OCI-LY1 (cell line): ENCODE measurements around the gene CCL19.

ENCODE experiments used
- H2AFZ ChIP-seq: fragments of 200-600 bp; sonication (generic), shearing (Covaris generic); 2 replicates; pipeline ENCODE4 v1.6.0; 2014; ENCODE audit warnings: antibody characterized with exemption, mild to moderate bottlenecking, low read length
- H3F3A ChIP-seq: fragments of 200-600 bp; sonication (generic), shearing (Covaris generic); 2 replicates; pipeline ENCODE4 v1.6.0; 2014; ENCODE audit warnings: mild to moderate bottlenecking, antibody characterized with exemption, low read length, moderate library complexity; ENCODE audit not compliant: insufficient read depth
- H3K27ac ChIP-seq: fragments of 200-600 bp; sonication (generic); 2 replicates; pipeline ENCODE4 v1.5.1; 2014; ENCODE audit warnings: low read length, mixed run types, mild to moderate bottlenecking, low read depth; ENCODE audit not compliant: poor library complexity, severe bottlenecking
- H3K27me3 ChIP-seq: fragments of 200-600 bp; sonication (generic); 2 replicates; pipeline ENCODE4 v1.6.0; 2014; ENCODE audit warnings: antibody characterized with exemption, mild to moderate bottlenecking, low read length, moderate library complexity; ENCODE audit not compliant: insufficient read depth
- H3K36me3 ChIP-seq: fragments of 200-600 bp; sonication (generic); 2 replicates; pipeline ENCODE4 v1.6.1; 2014; ENCODE audit warnings: mild to moderate bottlenecking, antibody characterized with exemption, low read length, moderate library complexity, mixed read lengths; ENCODE audit not compliant: insufficient read depth
- H3K4me1 ChIP-seq: fragments of 200-600 bp; sonication (generic); 2 replicates; pipeline ENCODE4 v1.5.1; 2014; ENCODE audit warnings: mild to moderate bottlenecking, low read length, moderate library complexity; ENCODE audit not compliant: insufficient read depth, severe bottlenecking
- H3K4me2 ChIP-seq: fragments of 200-600 bp; sonication (generic), shearing (Covaris generic); 2 replicates; pipeline ENCODE4 v1.6.1; 2014; ENCODE audit warnings: low read length
- H3K4me3 ChIP-seq: fragments of 200-600 bp; sonication (generic); 2 replicates; pipeline ENCODE4 v1.5.1; 2014; ENCODE audit warnings: low read length, low read depth, mild to moderate bottlenecking, mixed read lengths; ENCODE audit not compliant: poor library complexity, severe bottlenecking
- H3K79me2 ChIP-seq: fragments of 200-600 bp; shearing (Covaris generic); 2 replicates; pipeline ENCODE4 v1.6.1; 2016; ENCODE audit warnings: mixed run types, low read length, mixed read lengths; ENCODE audit not compliant: insufficient read depth
- H3K9ac ChIP-seq: fragments of 200-600 bp; sonication (generic), shearing (Covaris generic); 2 replicates; pipeline ENCODE4 v1.6.1; 2014; ENCODE audit warnings: mild to moderate bottlenecking, low read length, mixed read lengths
- H3K9me2 ChIP-seq: fragments of 200-600 bp; sonication (generic), shearing (Covaris generic); 2 replicates; pipeline ENCODE4 v1.6.1; 2014; ENCODE audit warnings: low read depth, mild to moderate bottlenecking, low read length, mixed read lengths
- H3K9me3 ChIP-seq: fragments of 200-600 bp; shearing (Covaris generic); 2 replicates; pipeline ENCODE4 v1.6.1; 2014; ENCODE audit warnings: low read length, mixed read lengths
- H4K20me1 ChIP-seq: fragments of 200-600 bp; sonication (generic), shearing (Covaris generic); 2 replicates; pipeline ENCODE4 v1.6.0; 2016; ENCODE audit warnings: mild to moderate bottlenecking, low read length; ENCODE audit not compliant: insufficient read depth
- EZH2 ChIP-seq: fragments of 200-600 bp; sonication (generic), shearing (Covaris generic); IDR thresholded peaks from 2 replicates; pipeline ENCODE4 v1.8.0; 2017; ENCODE audit warnings: borderline replicate concordance, mixed run types, mild to moderate bottlenecking, antibody characterized with exemption, low read length, moderate library complexity, mixed read lengths
- TF ChIP-seq, protein P1 (sequence below): fragments of 200-600 bp; sonication (generic), shearing (Covaris generic); IDR thresholded peaks from 2 replicates; pipeline ENCODE4 v1.5.1; 2017; ENCODE audit warnings: mild to moderate bottlenecking, antibody characterized with exemption, low read length, moderate library complexity, mixed read lengths

CCL19 gene

DNA sequence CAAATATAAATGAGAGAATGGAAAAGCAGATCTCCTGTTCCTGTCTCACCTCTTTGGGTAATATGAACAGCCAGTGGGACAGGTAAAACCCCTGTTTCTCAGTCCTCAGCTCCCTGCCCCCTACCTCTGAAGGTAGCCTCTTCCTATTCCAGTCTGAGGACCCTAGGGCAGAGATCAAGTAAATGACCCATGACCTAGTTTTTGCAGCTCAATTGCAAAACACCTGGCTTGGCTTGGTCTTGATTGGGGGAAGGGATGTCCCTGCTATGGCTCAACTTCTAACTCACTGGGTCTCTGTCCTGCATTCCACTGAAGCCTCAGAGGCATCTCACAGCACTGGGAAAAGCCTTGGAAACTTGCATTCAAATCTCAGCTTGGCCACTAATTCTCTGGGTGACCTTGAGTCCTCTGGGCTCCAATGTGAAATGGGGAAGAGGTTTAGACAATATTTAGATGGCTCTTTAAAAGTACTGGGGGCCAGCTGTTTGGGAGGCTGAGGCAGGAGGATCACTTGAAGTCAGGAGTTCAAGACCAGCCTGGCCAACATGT lies 46.2 kb downstream of the CCL19 start:
- no peaks in the 10 kb centered on the region for H4K20me1 ChIP-seq
- H3K27me3 ChIP-seq, result no peaks in the 10 kb centered on the region
- no peak overlapping the region for H3K4me2 ChIP-seq
- H3K9ac ChIP-seq, result no peak overlapping the region
- no peak overlapping the region for H3K27ac ChIP-seq
- no peaks in the 10 kb centered on the region for H3K9me3 ChIP-seq
- H3K36me3 ChIP-seq, result peaks cover 21% of the 10 kb centered on the region
- H3K4me3 ChIP-seq, result no peak overlapping the region
- no peak overlapping the region for H2AFZ ChIP-seq
- no peaks in the 10 kb centered on the region for H3F3A ChIP-seq
- H3K4me1 ChIP-seq, result peaks cover 18% of the 10 kb centered on the region
- no peak for TF ChIP-seq EZH2
- TF ChIP-seq, protein P1, sequence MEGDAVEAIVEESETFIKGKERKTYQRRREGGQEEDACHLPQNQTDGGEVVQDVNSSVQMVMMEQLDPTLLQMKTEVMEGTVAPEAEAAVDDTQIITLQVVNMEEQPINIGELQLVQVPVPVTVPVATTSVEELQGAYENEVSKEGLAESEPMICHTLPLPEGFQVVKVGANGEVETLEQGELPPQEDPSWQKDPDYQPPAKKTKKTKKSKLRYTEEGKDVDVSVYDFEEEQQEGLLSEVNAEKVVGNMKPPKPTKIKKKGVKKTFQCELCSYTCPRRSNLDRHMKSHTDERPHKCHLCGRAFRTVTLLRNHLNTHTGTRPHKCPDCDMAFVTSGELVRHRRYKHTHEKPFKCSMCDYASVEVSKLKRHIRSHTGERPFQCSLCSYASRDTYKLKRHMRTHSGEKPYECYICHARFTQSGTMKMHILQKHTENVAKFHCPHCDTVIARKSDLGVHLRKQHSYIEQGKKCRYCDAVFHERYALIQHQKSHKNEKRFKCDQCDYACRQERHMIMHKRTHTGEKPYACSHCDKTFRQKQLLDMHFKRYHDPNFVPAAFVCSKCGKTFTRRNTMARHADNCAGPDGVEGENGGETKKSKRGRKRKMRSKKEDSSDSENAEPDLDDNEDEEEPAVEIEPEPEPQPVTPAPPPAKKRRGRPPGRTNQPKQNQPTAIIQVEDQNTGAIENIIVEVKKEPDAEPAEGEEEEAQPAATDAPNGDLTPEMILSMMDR, result no peak
- no peaks in the 10 kb centered on the region for H3K79me2 ChIP-seq
- no peaks in the 10 kb centered on the region for H3K9me2 ChIP-seq

DNA sequence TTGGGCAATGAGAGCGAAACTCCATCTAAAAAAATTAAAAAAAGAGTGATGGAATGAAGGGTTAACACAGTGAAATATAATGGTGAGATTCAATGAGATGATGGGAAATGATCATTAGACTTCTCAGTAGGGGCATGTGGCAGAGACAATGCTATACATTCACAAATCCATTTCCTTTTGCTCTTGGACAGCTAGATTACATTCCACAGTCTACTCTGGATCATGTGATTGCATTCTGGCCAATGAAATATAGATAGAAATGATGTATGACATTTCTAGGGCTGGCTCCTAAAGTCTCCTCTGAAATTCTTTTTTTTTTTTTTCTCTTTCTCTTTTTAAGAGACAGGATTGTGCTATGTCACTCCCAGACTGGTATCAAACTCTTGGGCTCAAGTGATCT lies 48.4 kb downstream of the CCL19 start:
- Histone ChIP-seq H3F3A (no peaks in the 10 kb centered on the region), H3K9me2 (no peaks in the 10 kb centered on the region), H3K27ac (no peak overlapping the region), H3K4me1 (peaks cover 23% of the 10 kb centered on the region), H3K27me3 (no peaks in the 10 kb centered on the region), H3K9me3 (no peaks in the 10 kb centered on the region), H2AFZ (no peak overlapping the region), H3K4me2 (no peak overlapping the region), H3K36me3 (no peaks in the 10 kb centered on the region), H3K9ac (no peak overlapping the region), H4K20me1 (no peaks in the 10 kb centered on the region), H3K79me2 (no peaks in the 10 kb centered on the region), H3K4me3 (no peak overlapping the region)
- TF ChIP-seq, protein P1, result no peak
- no peak for TF ChIP-seq EZH2
